GM23338 (cell line): ENCODE results near the gene MAPKAPK2. TPM values are rescaled to one million over a fixed set of nuclear protein-coding genes. Genes with fewer than 3 reads are reported as not detected.

Source experiments
- CREB1 ChIP-seq: fragments of 250-450 bp; sonication (Bioruptor Pico); IDR thresholded peaks from 2 replicates; pipeline ENCODE4 v1.5.0; 2020; ENCODE audit warnings: low read depth, mild to moderate bottlenecking, moderate library complexity
- NANOG ChIP-seq: IDR thresholded peaks from 2 replicates; pipeline ENCODE4 v1.6.1; 2016; ENCODE audit warnings: antibody characterized with exemption, borderline replicate concordance
- POLR2AphosphoS5 ChIP-seq: IDR thresholded peaks from 2 replicates; pipeline ENCODE4 v1.6.1; 2016; ENCODE audit warnings: antibody characterized with exemption, low read depth
- STAT1 ChIP-seq: IDR thresholded peaks from one replicate; pipeline ENCODE4 v1.6.1; 2016; ENCODE audit warnings: antibody characterized with exemption; ENCODE audit not compliant: unreplicated experiment
- ZNF331 ChIP-seq: fragments of 250-450 bp; sonication (Bioruptor Pico); IDR thresholded peaks from 2 replicates; pipeline ENCODE4 v1.5.0; 2020; ENCODE audit warnings: low read depth, mild to moderate bottlenecking, moderate library complexity
- ZNF462 ChIP-seq: fragments of 250-450 bp; sonication (Bioruptor Pico); IDR thresholded peaks from 2 replicates; pipeline ENCODE4 v1.5.0; 2020; ENCODE audit warnings: mild to moderate bottlenecking, moderate library complexity
- polyA plus RNA-seq: library from polyadenylated mRNA; unstranded; fragments of >200 nt; fragmentation: Nextera tagmentation; extraction: Ambion mirVana; gene quantifications from 2 replicates; pipeline ENCODE4 v1.2.1, GENCODE V29; 2016
- total RNA-seq: library from RNA; depleted of rRNA; stranded (reverse); fragments of >200 nt; shearing (Covaris generic); gene quantifications from 2 replicates; pipeline ENCODE4 v1.2.3, GENCODE V29; 2014
- TF ChIP-seq, protein P1 (sequence below): IDR thresholded peaks from one replicate; pipeline ENCODE4 v1.6.1; 2018; ENCODE audit warnings: antibody characterized with exemption; ENCODE audit not compliant: unreplicated experiment
- TF ChIP-seq, protein P2 (sequence below): IDR thresholded peaks from 2 replicates; pipeline ENCODE4 v1.6.1; 2016; ENCODE audit warnings: antibody characterized with exemption

Gene MAPKAPK2
- total and polyA plus RNA-seq, 2 experiments from 2014 or later, result 10.1 to 30.4 TPM

DNA sequence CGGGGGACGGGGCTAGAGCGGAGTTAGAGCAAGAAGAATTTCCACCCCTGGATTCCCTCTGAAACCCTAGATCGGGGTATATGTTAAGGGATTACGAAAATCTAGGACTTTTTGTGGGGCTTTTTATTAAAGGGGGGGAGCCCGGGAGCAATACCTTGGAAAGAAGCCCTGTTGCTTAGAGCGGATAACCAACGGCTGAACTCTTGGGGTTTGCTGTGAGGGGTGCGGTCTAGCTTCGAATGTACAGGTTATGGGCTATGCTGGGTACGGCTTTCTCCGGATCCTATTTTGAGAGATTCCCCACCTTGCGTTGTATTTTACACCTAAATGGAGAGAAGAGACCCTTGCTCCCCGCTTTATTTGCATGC is 48.7 kb upstream of the MAPKAPK2 start (continued):
- TF ChIP-seq ZNF462 (CRISPR knock-in tag) (no peak), ZNF331 (CRISPR knock-in tag) (no peak), NANOG (no peak), POLR2AphosphoS5 (no peak), STAT1 (no peak), CREB1 (CRISPR knock-in tag) (no peak)
- TF ChIP-seq, protein P1, sequence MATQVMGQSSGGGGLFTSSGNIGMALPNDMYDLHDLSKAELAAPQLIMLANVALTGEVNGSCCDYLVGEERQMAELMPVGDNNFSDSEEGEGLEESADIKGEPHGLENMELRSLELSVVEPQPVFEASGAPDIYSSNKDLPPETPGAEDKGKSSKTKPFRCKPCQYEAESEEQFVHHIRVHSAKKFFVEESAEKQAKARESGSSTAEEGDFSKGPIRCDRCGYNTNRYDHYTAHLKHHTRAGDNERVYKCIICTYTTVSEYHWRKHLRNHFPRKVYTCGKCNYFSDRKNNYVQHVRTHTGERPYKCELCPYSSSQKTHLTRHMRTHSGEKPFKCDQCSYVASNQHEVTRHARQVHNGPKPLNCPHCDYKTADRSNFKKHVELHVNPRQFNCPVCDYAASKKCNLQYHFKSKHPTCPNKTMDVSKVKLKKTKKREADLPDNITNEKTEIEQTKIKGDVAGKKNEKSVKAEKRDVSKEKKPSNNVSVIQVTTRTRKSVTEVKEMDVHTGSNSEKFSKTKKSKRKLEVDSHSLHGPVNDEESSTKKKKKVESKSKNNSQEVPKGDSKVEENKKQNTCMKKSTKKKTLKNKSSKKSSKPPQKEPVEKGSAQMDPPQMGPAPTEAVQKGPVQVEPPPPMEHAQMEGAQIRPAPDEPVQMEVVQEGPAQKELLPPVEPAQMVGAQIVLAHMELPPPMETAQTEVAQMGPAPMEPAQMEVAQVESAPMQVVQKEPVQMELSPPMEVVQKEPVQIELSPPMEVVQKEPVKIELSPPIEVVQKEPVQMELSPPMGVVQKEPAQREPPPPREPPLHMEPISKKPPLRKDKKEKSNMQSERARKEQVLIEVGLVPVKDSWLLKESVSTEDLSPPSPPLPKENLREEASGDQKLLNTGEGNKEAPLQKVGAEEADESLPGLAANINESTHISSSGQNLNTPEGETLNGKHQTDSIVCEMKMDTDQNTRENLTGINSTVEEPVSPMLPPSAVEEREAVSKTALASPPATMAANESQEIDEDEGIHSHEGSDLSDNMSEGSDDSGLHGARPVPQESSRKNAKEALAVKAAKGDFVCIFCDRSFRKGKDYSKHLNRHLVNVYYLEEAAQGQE, result no peak
- TF ChIP-seq, protein P2, sequence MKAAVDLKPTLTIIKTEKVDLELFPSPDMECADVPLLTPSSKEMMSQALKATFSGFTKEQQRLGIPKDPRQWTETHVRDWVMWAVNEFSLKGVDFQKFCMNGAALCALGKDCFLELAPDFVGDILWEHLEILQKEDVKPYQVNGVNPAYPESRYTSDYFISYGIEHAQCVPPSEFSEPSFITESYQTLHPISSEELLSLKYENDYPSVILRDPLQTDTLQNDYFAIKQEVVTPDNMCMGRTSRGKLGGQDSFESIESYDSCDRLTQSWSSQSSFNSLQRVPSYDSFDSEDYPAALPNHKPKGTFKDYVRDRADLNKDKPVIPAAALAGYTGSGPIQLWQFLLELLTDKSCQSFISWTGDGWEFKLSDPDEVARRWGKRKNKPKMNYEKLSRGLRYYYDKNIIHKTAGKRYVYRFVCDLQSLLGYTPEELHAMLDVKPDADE, result no peak
